RPMI7951 (cell line): ENCODE results near the gene SEL1L. TPM values are rescaled to one million over a fixed set of nuclear protein-coding genes. Genes with fewer than 3 reads are reported as not detected.
"Not testable (repeated sequence)": the region's sequence is repeated elsewhere in the genome, so short reads cannot be mapped to it uniquely, and the experiment has no call there.

Source experiments
- DNase-seq: peaks from one replicate; pipeline ENCODE4 v3.0.0-alpha.2; 2012; ENCODE audit warnings: low read depth
- total RNA-seq: library from RNA; depleted of rRNA; stranded (reverse); fragments of >200 nt; shearing (Covaris generic); gene quantifications from 2 replicates; pipeline ENCODE4 v1.2.3, GENCODE V29; 2014

The SEL1L gene
- total RNA-seq, 1 experiment from 2014 or later: 34.6 TPM

GRCh38 chr14:81447021-81447764, 86.5 kb downstream of the SEL1L start:
- DNase-seq: no peak

GRCh38 chr14:81446279-81447007, 87.2 kb downstream of the SEL1L start:
- no peak for DNase-seq

GRCh38 chr14:81441626-81442134, 92.0 kb downstream of the SEL1L start:
- no peak for DNase-seq

GRCh38 chr14:81440041-81440440, 93.6 kb downstream of the SEL1L start:
- DNase-seq: no peak

GRCh38 chr14:81437244-81437643, 96.4 kb downstream of the SEL1L start:
- DNase-seq: no peak

- DNase-seq: peak; percentile 56
These were observed 97.1 kb downstream of the SEL1L start for GRCh38 chr14:81436296-81437138.

- DNase-seq: peak; percentile 35
These were observed 98.0 kb downstream of the SEL1L start for GRCh38 chr14:81435391-81436295.

- no peak for DNase-seq
These were observed 98.6 kb downstream of the SEL1L start for GRCh38 chr14:81435048-81435390.

- DNase-seq: no peak
These were observed 99.4 kb downstream of the SEL1L start for GRCh38 chr14:81434230-81434629.

- DNase-seq: no peak
These were observed 100.3 kb downstream of the SEL1L start for GRCh38 chr14:81433378-81433777.

GRCh38 chr14:81432219-81432661, 101.4 kb downstream of the SEL1L start:
- no peak for DNase-seq

GRCh38 chr14:81430235-81430634, 103.4 kb downstream of the SEL1L start:
- no peak for DNase-seq

- DNase-seq: not testable (repeated sequence)
These were observed 103.9 kb downstream of the SEL1L start for GRCh38 chr14:81429749-81430148.

GRCh38 chr14:81429028-81429427, 104.6 kb downstream of the SEL1L start:
- DNase-seq: no peak

- DNase-seq: peak; percentile 38
These were observed 106.2 kb downstream of the SEL1L start for GRCh38 chr14:81427348-81428058.

GRCh38 chr14:81423504-81423903, 110.1 kb downstream of the SEL1L start:
- DNase-seq: no peak
